ENCODE measurements around the gene PSME3.
A peak's percentile ranks its signal among the peaks of the same experiment; 100 is the strongest.

The PSME3 gene, protein sequence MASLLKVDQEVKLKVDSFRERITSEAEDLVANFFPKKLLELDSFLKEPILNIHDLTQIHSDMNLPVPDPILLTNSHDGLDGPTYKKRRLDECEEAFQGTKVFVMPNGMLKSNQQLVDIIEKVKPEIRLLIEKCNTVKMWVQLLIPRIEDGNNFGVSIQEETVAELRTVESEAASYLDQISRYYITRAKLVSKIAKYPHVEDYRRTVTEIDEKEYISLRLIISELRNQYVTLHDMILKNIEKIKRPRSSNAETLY

GRCh38 chr17:42832934-42833766 lies at the start of gene PSME3:
Gene PSME3 (plus strand): TSS chr17:42833397. CDS start chr17:42833632, 235 bp downstream.
- peak; percentile 68 for DNase-seq (ENCODE audit: low read depth)

DNA sequence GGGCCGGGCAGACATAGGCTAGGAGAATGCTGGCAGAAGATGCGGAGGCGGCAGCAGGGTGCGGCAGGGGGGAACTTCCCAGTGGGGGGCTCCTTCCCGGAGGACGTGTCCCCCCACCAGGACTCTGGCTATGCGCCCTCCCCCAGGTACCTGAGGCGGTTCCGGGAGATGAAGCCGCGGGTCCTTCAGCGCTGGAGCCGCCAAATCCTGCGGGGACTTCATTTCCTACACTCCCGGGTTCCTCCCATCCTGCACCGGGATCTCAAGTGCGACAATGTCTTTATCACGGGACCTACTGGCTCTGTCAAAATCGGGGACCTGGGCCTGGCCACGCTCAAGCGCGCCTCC lies 49.4 kb upstream of the PSME3 start:
- DNase-seq (ENCODE audit: low read depth) = no peak

DNA sequence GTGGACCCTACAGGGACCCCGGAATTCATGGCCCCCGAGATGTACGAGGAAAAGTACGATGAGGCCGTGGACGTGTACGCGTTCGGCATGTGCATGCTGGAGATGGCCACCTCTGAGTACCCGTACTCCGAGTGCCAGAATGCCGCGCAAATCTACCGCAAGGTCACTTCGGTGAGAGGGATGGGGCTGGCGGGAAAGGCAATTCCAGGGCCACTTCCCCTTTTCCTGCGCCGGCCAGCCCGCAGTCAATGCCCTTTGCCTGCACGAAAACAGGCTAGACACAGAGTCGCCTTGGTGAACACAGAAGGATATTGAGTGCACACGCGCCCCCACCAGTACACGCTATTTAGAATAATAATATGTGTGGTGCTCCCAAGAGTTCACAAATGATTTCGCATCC lies 48.8 kb upstream of the PSME3 start:
- DNase-seq (ENCODE audit: low read depth) = no peak

DNA sequence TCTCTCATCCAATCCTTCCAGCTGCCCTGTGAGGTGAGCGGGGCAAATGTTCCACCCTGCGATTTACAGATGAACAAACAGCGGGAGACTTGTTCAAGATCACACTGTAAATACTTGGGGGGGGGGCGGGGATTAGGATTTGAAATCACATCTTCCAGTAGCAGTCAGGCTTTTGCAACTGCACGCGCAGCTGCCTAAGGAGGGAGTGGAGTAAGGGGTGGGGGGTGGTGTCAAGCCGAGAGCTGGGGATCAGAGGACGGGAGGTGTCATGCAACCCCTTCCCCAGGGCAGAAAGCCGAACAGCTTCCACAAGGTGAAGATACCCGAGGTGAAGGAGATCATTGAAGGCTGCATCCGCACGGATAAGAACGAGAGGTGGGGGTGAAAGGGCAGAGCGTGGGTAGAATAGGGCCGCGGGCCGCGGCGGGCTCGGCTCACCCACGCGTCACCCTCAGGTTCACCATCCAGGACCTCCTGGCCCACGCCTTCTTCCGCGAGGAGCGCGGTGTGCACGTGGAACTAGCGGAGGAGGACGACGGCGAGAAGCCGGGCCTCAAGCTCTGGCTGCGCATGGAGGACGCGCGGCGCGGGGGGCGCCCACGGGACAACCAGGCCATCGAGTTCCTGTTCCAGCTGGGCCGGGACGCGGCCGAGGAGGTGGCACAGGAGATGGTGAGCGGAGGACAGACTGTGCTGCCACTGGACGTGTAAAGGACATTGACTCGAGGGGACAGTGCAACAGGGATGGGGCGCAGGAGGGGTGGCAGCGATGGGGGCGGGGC lies 48.2 kb upstream of the PSME3 start:
- no peak for DNase-seq (ENCODE audit: low read depth)

DNA sequence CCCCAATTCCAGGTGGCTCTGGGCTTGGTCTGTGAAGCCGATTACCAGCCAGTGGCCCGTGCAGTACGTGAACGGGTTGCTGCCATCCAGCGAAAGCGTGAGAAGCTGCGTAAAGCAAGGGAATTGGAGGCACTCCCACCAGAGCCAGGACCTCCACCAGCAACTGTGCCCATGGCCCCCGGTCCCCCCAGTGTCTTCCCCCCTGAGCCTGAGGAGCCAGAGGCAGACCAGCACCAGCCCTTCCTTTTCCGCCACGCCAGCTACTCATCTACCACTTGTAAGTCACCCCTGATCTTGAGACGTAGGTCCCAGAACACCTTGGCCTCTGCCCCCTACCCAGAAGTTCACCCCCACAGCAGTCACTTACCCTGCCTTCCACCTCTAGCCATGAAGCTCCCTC lies 45.9 kb upstream of the PSME3 start:
- no peak for DNase-seq (ENCODE audit: low read depth)

DNA sequence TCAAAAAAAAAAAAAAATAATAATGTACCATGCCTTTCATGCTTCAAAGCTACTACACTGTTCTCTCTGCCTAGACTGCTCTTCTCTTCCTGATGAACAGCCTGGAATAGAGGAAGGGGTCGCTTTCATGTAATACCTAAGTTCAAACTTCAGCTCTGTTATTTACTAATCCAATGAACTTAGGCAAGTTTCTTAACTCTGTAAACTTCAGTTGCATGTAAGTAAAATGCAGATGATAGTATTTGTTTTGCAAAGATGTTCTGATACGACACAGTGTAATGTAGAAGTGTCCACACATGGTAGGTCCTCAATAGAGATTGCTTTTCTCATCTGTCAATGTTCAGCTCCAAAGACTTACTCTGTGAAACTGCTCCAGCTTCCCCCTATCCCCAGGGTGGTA lies 41.2 kb upstream of the PSME3 start:
- DNase-seq (ENCODE audit: low read depth) = no peak

GRCh38 chr17:42792545-42792944 lies 40.7 kb upstream of the PSME3 start:
- DNase-seq (ENCODE audit: low read depth) = no peak

- DNase-seq (ENCODE audit: low read depth) = no peak
Observed at GRCh38 chr17:42795061-42795460, 38.1 kb upstream of the PSME3 start.

DNA sequence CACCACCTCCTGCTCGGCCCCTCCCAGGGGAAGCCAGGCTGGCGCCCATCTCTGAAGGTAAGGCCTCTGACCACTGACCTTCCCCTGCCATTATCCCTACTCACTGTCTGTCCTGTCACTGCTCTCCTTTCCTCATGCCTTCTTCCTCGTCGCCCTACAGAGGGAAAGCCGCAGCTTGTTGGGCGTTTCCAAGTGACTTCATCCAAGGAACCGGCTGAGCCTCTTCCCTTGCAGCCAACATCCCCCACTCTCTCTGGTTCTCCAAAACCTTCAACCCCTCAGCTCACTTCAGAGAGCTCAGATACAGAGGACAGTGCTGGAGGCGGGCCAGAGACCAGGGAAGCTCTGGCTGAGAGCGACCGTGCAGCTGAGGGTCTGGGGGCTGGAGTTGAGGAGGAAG lies 37.7 kb upstream of the PSME3 start:
- DNase-seq (ENCODE audit: low read depth) = no peak

DNA sequence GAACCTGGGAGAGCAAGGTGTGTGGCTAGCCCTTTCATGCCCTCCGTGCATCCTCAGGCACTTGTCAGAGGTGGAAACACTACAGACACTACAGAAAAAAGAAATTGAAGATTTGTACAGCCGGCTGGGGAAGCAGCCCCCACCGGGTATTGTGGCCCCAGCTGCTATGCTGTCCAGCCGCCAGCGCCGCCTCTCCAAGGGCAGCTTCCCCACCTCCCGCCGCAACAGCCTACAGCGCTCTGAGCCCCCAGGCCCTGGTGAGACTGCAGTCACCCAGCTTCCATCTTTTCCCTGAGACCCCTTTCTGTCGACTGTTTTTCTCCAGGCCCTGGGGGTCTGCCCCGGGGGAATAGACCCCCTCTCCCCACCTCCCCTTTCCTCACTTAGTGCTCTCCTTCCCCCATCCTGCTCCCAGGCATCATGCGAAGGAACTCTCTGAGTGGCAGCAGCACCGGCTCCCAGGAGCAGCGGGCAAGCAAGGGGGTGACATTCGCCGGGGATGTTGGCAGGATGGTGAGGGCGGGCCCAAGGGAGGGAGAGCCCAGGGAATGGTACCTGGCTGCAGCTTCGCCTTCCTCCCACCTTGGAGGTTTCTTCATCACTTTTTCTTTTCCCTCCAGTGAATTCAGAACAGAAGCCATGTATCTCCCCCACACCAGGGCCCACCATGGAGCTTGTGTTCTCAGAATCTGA lies 37.0 kb upstream of the PSME3 start:
- no peak for DNase-seq (ENCODE audit: low read depth)

- DNase-seq (ENCODE audit: low read depth) = no peak
Observed at GRCh38 chr17:42797067-42798007, 35.9 kb upstream of the PSME3 start.

DNA sequence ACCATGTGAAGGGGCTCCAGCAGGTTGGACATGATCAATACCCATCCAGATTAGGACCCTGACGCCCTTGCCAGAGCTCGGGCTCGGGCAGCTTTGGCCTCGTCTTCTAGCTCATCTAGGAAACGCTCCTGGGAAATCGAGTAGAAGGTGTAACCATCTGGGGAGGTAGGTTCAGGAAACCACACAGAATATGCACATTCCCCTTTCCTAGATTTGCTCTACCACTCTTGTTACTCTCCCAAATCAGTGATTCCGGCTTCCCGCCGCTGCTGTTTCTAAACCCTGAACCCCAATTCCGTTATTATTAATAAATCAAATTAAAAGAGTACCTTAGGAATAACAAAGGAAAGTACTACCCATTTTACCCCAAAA lies 35.2 kb upstream of the PSME3 start:
- no peak for DNase-seq (ENCODE audit: low read depth)

GRCh38 chr17:42798383-42799380 lies 34.5 kb upstream of the PSME3 start, which contains the start of the genes CNTD1 and COA3:
Gene CNTD1 (plus strand): TSS chr17:42798861. CDS start chr17:42799068, 207 bp downstream.
Gene COA3 (minus strand): TSS chr17:42798704. CDS start chr17:42798681, 23 bp downstream.
- peak; percentile 47 for DNase-seq (ENCODE audit: low read depth)

- no peak for DNase-seq (ENCODE audit: low read depth)
Observed at GRCh38 chr17:42803074-42803883, 29.9 kb upstream of the PSME3 start.

- no peak for DNase-seq (ENCODE audit: low read depth)
Observed at GRCh38 chr17:42804918-42805367, 28.3 kb upstream of the PSME3 start.

- no peak for DNase-seq (ENCODE audit: low read depth)
Observed at GRCh38 chr17:42806249-42806648, 26.9 kb upstream of the PSME3 start.

DNA sequence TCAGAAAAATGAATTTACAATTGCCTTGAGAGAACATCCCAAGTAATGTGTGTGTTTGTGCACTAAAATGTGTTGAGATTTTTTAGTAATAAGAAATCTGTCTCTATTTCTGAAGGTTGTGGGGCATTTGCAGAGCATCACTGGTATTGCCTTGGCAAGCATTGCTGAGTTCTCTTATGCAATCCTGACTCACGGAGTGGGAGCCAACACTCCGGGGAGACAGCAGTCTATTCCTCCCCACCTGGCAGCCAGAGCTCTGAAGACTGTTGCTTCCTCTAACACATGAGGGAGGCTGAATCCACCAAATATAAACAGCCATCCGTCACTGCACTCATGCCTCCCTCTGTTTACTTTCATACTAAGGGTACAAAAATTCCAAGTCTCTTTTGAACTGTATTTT lies 23.9 kb upstream of the PSME3 start:
- peak; percentile 73 for DNase-seq (ENCODE audit: low read depth)

GRCh38 chr17:42814633-42815399 lies 18.4 kb upstream of the PSME3 start:
- DNase-seq (ENCODE audit: low read depth) = peak; percentile 85
